Right ventricle myocardium inferior (tissue), 1 donor: ENCODE data around the gene HIRA. TPM values are rescaled to one million over a fixed set of nuclear protein-coding genes. Genes with fewer than 3 reads are reported as not detected.
"Not testable (repeated sequence)": the region's sequence is repeated elsewhere in the genome, so short reads cannot be mapped to it uniquely, and the experiment has no call there.

Source experiments
- ATAC-seq: fragments of 200-7000 bp; cut with Tn5 transposase; one replicate; pipeline ENCODE4 v1.9.1; 2020; ENCODE audit warnings: mild to moderate bottlenecking, moderate library complexity
- DNase-seq: peaks from one replicate; pipeline ENCODE4 v3.0.0; 2021; ENCODE audit errors: missing footprints
- intact Hi-C: fragments of 100-400 bp; cut with DNase I; formaldehyde crosslinking; loops from one replicate; pipeline ENCODE4 v1.11.0; 2022
- total RNA-seq: library from RNA; stranded (reverse); fragmentation: NEBNext Ultra II Directional; extraction: Animal tissue kit (Norgen Biotek cat#: 25700); gene quantifications from one replicate; pipeline ENCODE4 v1.2.1, GENCODE V29; 2021
- donor health status: DM: no; HTN: yes; CAD: no; lungs with severe emphysema.

Gene HIRA
- total RNA-seq, 1 donor from 2014 or later: 17.4 TPM

- ATAC-seq (no peak), DNase-seq (no peak)
- intact Hi-C loops: no loop called here
Observed at GRCh38 chr22:19376247-19376646, 55.3 kb downstream of the HIRA start.

- no peak for ATAC-seq
- intact Hi-C loops: no loop called here
Observed at GRCh38 chr22:19375435-19375834, 56.1 kb downstream of the HIRA start.

GRCh38 chr22:19374410-19374809 is 57.1 kb downstream of the HIRA start:
- no peak for DNase-seq
- intact Hi-C loops: no loop called here
- ATAC-seq: no peak

More at GRCh38 chr22:19375435-19375834, 56.1 kb downstream of the HIRA start:
- DNase-seq: no peak

- intact Hi-C loops: no loop called here
- ATAC-seq (no peak), DNase-seq (no peak)
Observed at GRCh38 chr22:19373450-19373849, 58.1 kb downstream of the HIRA start.

- intact Hi-C loops: no loop called here
- no peak for ATAC-seq
- no peak for DNase-seq
Observed at GRCh38 chr22:19371893-19372292, 59.6 kb downstream of the HIRA start.

- DNase-seq (no peak), ATAC-seq (no peak)
- intact Hi-C loops: no loop called here
Observed at GRCh38 chr22:19368876-19369275, 62.7 kb downstream of the HIRA start.

- ATAC-seq (no peak), DNase-seq (no peak)
- intact Hi-C loops: no loop called here
Observed at GRCh38 chr22:19367763-19368367, 63.7 kb downstream of the HIRA start.

- ATAC-seq, intact Hi-C loops: not testable (repeated sequence)
Observed at GRCh38 chr22:19363541-19363940, 68.0 kb downstream of the HIRA start.

GRCh38 chr22:19361501-19362103 is 69.9 kb downstream of the HIRA start:
- ATAC-seq (no peak), DNase-seq (no peak)
- intact Hi-C loops: no loop called here

More at GRCh38 chr22:19363541-19363940, 68.0 kb downstream of the HIRA start:
- not testable (repeated sequence) for DNase-seq

GRCh38 chr22:19360862-19361261 is 70.7 kb downstream of the HIRA start:
- ATAC-seq (no peak), DNase-seq (no peak)
- intact Hi-C loops: no loop called here

GRCh38 chr22:19360300-19360792 is 71.2 kb downstream of the HIRA start:
- intact Hi-C loops: no loop called here
- DNase-seq (no peak), ATAC-seq (no peak)

- intact Hi-C loops: no loop called here
- DNase-seq: no peak
- no peak for ATAC-seq
Observed at GRCh38 chr22:19359554-19360299, 71.8 kb downstream of the HIRA start.

- no peak for ATAC-seq
- intact Hi-C loops: no loop called here
Observed at GRCh38 chr22:19358703-19359553, 72.6 kb downstream of the HIRA start.

GRCh38 chr22:19358195-19358594 is 73.3 kb downstream of the HIRA start:
- no peak for DNase-seq
- ATAC-seq: no peak
- intact Hi-C loops: no loop called here

More at GRCh38 chr22:19358703-19359553, 72.6 kb downstream of the HIRA start:
- DNase-seq: no peak

- intact Hi-C loops: no loop called here
- DNase-seq: no peak
- ATAC-seq: no peak
Observed at GRCh38 chr22:19357270-19358105, 74.0 kb downstream of the HIRA start.

- DNase-seq (no peak), ATAC-seq (no peak)
- intact Hi-C loops: no loop called here
Observed at GRCh38 chr22:19356708-19357269, 74.7 kb downstream of the HIRA start.

GRCh38 chr22:19355413-19356157 is 75.9 kb downstream of the HIRA start:
- intact Hi-C loops: no loop called here
- DNase-seq (no peak), ATAC-seq (no peak)
